ENCODE results near the gene GRIK4.

Gene GRIK4

DNA sequence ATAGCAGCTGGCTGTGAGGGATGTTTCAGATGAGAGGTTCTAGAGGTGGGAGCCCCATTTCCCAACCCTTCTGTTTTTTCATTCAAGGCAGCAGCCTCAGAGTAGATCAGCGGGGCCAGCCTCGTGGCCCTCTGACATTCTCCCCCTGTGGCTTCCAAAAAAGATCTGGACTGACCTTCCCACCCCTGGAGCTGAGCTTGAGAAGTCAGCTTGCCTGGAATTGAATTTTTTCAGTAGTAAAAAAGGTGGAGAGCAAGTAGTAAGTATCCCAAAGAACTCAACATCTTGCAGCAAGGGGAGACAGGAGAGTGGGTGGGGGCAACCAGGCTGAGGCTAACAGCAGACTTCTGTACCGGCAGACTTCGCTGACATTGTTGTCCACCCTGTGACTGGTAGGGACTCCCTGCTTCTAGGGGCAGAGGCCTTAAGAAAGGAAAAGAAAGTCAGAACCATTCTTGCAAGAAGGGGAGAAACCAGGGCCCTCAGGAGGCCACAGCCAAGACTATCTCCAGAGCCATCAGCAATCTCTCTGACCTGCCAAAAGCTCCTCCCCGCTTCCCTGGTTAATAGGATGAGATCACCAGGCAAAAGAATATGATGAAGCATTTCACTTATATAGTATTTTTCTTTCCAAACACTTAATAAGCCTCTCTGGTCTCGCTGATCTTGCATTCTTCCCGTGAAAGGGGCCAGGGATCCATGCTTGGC, 2.0 kb upstream of the GRIK4 start:
- DNase-seq (ENCODE audit: low read depth): no peak

DNA sequence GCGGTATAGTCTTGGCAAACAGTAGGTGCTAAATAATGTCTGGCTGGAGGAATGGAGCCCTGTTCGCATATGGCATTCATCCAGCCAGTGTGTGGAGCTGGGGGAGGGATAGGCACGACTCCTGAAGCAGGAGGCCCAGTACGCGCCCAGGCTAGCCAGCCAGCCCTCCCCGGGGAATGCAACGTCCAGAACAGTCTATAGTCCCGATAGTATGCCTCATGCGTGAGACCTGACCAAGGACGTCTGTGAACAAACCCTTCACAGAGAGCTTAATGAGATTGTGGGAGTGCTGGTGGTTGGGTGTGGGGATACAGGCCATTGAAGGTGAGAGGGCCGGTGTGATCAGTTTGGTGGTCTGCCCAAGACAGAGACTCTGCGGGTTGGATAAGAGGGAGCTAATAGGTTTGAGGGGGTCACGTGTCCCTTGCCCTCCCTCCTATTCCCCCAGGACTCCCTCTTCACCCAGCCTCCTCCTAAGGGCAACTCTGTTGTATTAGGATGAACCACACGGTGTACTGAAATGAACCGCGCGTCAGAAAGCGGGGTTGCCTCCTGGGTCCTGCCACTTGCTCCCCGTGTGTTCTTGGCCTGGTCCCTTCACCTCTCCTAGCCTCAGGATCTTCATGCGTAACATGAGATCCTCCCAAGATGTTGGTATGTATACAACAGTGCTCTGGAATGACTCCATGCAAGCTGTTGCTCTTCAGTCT, 987 bp upstream of the GRIK4 start:
- no peak for DNase-seq (ENCODE audit: low read depth)

GRCh38 chr11:120511820-120512738, 531 bp downstream of the GRIK4 start:
- no peak for DNase-seq (ENCODE audit: low read depth)

- DNase-seq (ENCODE audit: low read depth): no peak
These were observed 1.3 kb downstream of the GRIK4 start for GRCh38 chr11:120512739-120513435.

- no peak for DNase-seq (ENCODE audit: low read depth)
These were observed 2.1 kb downstream of the GRIK4 start for GRCh38 chr11:120513436-120514315.

DNA sequence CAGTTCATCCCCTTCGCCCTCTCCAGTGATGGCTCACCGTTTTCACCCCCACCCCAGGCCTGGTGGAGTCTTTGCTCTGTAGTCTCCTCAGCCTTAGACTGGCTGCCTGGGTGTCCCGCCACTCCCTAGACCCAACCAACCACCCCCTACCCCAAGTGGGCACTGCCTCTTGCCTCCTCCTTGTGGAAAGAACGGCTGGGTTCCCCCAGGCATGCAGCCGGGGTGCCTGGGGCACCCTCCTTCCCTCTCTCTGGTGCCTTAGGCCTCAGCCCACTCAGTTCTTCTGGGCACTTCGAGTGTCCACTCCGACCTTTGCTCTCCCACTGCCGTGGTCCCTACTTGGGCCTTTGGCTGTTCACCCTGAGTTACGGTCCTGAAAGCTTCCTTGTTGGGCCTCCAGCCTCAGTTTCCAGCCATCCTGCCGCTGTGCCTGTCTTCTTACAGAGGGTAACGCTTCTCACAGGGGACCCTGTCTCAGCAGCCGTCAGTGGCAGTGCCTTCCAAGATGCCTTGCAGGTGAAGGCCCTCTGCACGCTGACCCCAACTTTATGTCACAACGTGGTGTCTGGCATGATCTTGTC, 3.1 kb downstream of the GRIK4 start:
- DNase-seq (ENCODE audit: low read depth): no peak

DNA sequence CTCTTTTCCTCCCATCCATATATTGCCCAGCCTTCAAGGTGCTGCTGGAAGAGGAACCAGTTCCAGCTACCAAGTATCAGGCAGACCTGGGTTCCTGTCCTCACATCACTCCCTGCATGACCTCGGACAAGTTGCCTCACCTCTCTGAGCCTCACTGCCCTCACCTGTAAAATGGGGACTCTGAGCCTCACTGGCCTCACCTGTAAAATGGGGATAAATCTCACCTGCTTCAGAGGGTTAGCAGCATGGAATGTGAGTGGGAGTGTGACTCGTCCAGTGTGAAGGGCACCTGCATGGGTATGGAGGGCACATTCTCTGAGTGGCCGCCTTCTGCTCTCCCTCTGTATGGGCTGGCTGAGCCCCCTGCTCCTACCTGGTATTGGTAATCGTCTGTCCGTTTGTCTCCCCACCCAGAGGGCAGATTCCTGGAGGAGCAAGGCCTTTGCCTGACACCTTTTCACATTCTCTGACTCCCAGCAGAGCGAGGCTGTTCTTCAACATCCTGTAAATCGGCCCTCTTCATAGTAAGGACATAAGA, 3.7 kb downstream of the GRIK4 start:
- DNase-seq (ENCODE audit: low read depth): no peak

- no peak for DNase-seq (ENCODE audit: low read depth)
These were observed 5.2 kb downstream of the GRIK4 start for GRCh38 chr11:120516461-120517389.

GRCh38 chr11:120517390-120517761, 5.8 kb downstream of the GRIK4 start:
- DNase-seq (ENCODE audit: low read depth): no peak

DNA sequence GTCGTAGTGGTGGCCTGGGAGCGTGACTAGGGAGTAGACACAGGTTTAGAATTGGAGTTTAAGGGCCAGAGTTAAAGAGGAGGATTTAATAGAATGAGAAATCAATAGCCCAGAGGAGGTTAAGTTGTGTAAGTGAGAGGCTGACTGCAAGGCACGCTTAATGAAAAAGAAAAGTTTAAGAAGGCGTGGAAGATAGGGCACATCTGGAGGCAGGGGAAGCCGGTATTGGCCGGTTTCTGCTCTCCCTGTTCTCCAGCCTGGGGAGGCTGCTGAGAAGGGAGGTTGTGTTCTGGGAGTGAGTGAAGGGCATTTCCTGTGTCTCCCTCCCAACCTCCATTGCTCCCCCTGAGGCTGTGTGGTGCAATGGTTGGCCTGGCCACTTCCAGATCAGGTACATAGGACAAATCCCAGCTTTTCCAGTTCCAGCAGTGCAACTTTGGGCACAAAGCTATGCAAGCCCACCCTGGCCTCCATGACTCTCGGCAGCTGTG, 6.3 kb downstream of the GRIK4 start:
- no peak for DNase-seq (ENCODE audit: low read depth)

GRCh38 chr11:120518356-120518755, 6.8 kb downstream of the GRIK4 start:
- DNase-seq (ENCODE audit: low read depth): no peak

GRCh38 chr11:120519474-120519873, 7.9 kb downstream of the GRIK4 start:
- no peak for DNase-seq (ENCODE audit: low read depth)

- no peak for DNase-seq (ENCODE audit: low read depth)
These were observed 8.7 kb downstream of the GRIK4 start for GRCh38 chr11:120520091-120520822.

DNA sequence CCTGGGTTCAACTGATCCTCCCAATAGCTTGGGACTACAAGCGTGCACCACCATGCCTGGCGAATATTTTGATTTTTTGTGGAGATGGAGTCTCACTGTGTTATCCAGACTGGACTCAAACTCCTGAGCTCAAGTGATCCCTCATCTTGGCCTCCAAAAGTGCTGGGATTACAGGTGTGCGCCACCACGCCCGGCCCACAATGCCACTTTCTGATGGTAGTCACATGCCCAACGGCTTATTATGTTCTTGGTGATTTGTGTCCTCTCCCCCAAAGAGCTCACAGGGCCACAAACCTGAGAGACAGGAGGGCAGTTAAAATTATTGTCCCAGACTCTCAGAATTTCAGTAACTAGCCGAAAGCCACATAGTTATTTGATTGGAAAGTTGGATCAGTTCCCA, 9.6 kb downstream of the GRIK4 start:
- DNase-seq (ENCODE audit: low read depth): no peak

GRCh38 chr11:120522021-120522420, 10.5 kb downstream of the GRIK4 start:
- DNase-seq (ENCODE audit: low read depth): no peak

DNA sequence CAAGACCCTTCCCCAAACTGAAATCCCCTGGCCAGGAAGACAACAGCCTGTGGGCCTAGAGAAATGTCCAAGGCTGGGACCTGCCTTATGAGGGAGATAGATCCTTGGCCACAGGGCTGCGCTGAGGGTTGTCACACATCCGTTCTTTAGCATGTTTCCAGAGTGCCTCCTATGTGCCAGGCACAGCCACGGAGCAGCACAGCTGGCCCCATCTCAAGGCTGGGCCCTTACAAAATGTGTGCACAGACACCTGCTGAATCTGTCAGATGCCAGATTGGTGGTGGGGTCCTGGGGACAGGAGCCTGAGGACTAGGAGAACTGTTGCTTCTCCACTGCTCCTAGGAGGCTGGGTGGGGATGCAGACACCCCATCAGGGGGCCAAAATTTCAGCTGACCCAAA, 11.2 kb downstream of the GRIK4 start:
- DNase-seq (ENCODE audit: low read depth): no peak

DNA sequence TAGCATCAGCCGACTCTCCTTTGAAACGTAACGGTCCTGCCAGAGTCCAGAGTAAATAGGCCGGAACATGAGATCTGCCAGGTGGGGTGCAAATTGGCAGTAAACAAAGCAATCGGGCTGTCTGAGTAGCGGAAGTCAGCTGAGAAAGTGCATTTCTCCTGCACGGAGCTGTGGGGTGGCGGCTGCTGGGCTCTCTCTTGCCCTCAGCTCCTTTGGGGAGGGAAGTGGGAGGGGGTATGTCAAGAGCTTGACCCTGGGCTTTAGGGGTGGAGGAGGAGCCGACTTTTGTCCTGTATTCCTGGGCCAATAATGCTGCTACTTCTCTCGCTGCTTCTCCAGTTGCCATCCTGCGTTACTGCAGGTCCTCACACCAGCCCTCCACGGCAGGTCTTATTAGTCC, 11.6 kb downstream of the GRIK4 start:
- DNase-seq (ENCODE audit: low read depth): no peak

- DNase-seq (ENCODE audit: low read depth): no peak
These were observed 13.1 kb downstream of the GRIK4 start for GRCh38 chr11:120524536-120525085.

Data from activated T-cell treated with anti-CD3 and anti-CD28 coated beads for 48 hours (primary cell).